ENCODE results near the gene PLXNB2.

DNA sequence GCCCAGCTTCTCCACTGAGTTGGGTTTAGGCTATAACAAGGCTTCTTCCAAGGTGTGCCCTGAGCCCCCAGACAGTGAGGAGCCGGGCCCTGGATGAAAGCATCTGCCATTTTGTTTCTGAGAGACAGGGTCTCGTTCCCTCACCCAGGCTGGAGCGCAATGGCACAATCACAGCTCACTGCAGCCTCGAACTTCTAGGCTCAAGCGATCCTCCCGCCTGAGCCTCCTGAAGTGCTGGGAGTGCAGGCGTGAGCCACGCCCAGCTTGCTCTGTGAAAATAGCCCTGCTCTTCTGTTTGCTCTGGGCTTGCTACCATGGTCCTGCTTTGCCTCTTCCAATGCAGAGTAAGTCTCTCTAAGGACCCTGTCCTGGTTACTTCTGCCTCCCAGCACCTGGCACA, 12.7 kb upstream of the PLXNB2 start:
- TF ChIP-seq, protein P1, sequence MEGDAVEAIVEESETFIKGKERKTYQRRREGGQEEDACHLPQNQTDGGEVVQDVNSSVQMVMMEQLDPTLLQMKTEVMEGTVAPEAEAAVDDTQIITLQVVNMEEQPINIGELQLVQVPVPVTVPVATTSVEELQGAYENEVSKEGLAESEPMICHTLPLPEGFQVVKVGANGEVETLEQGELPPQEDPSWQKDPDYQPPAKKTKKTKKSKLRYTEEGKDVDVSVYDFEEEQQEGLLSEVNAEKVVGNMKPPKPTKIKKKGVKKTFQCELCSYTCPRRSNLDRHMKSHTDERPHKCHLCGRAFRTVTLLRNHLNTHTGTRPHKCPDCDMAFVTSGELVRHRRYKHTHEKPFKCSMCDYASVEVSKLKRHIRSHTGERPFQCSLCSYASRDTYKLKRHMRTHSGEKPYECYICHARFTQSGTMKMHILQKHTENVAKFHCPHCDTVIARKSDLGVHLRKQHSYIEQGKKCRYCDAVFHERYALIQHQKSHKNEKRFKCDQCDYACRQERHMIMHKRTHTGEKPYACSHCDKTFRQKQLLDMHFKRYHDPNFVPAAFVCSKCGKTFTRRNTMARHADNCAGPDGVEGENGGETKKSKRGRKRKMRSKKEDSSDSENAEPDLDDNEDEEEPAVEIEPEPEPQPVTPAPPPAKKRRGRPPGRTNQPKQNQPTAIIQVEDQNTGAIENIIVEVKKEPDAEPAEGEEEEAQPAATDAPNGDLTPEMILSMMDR (IDR thresholded peaks at IDR 0.05), result no peak
- TF ChIP-seq POLR2A (IDR thresholded peaks at IDR 0.05), result no peak
- TF ChIP-seq POLR2AphosphoS5 (IDR thresholded peaks at IDR 0.05; ENCODE audit: insufficient read depth in 1 of 2, low read depth in 1 of 2), result no peak

All from vagina (tissue), 2 donors.